HepG2 (cell line): ENCODE data around the gene TLE2. TPM values are rescaled to one million over a fixed set of nuclear protein-coding genes. Genes with fewer than 3 reads are reported as not detected.

Source experiments
- EZH2 ChIP-seq: conservative IDR thresholded peaks from 2 replicates; pipeline ENCODE4 v1.6.1; 2012; ENCODE audit warnings: mild to moderate bottlenecking, low read depth, low read length, moderate library complexity
- NFRKB ChIP-seq: fragments of 450-650 bp; IDR thresholded peaks from 2 replicates; pipeline ENCODE4 v1.6.1; 2017
- PAWR ChIP-seq: sonication (generic); formaldehyde crosslinking; IDR thresholded peaks from 2 replicates; pipeline ENCODE4 v1.4.0; 2020; ENCODE audit warnings: missing genetic modification reagents, mild to moderate bottlenecking, borderline replicate concordance
- PRMT3 ChIP-seq: sonication (generic); formaldehyde crosslinking; IDR thresholded peaks from 2 replicates; pipeline ENCODE4 v1.8.1; 2022; ENCODE audit warnings: low read depth, mild to moderate bottlenecking, moderate library complexity, missing genetic modification reagents, borderline replicate concordance
- RBFOX2 ChIP-seq: fragments of 200-400 bp; formaldehyde crosslinking; IDR thresholded peaks from 2 replicates; pipeline ENCODE4 v1.6.1; 2017; ENCODE audit warnings: low read depth, mild to moderate bottlenecking, low read length
- SRSF1 ChIP-seq: fragments of 200-400 bp; formaldehyde crosslinking; optimal IDR thresholded peaks from 2 replicates; pipeline ENCODE3; 2017; ENCODE audit warnings: mild to moderate bottlenecking, low read depth, low read length, moderate library complexity
- ZFP36L2 ChIP-seq: sonication (generic); formaldehyde crosslinking; IDR thresholded peaks from 2 replicates; pipeline ENCODE4 v1.4.0; 2020; ENCODE audit warnings: missing genetic modification reagents
- ZNF510 ChIP-seq: sonication (generic); formaldehyde crosslinking; IDR thresholded peaks from 2 replicates; pipeline ENCODE4 v1.4.0; 2020; ENCODE audit warnings: low read depth, mild to moderate bottlenecking, missing genetic modification reagents
- ZNF563 ChIP-seq: sonication (generic); formaldehyde crosslinking; IDR thresholded peaks from 2 replicates; pipeline ENCODE4 v1.8.0; 2022; ENCODE audit warnings: mild to moderate bottlenecking, moderate library complexity, missing genetic modification reagents
- ZNF720 ChIP-seq: sonication (generic); formaldehyde crosslinking; IDR thresholded peaks from 2 replicates; pipeline ENCODE4 v1.4.0; 2020; ENCODE audit warnings: missing genetic modification reagents
- ZNF746 ChIP-seq: sonication (generic); formaldehyde crosslinking; IDR thresholded peaks from 2 replicates; pipeline ENCODE4 v1.8.0; 2022; ENCODE audit warnings: mild to moderate bottlenecking, missing genetic modification reagents
- ZNF850 ChIP-seq: sonication (generic); formaldehyde crosslinking; conservative IDR thresholded peaks from 2 replicates; pipeline ENCODE4 v1.9.0; 2021; ENCODE audit warnings: mild to moderate bottlenecking, missing genetic modification reagents
- polyA plus RNA-seq, 8 experiments: library from polyadenylated mRNA; depleted of rRNA in 3 of 8; stranded (reverse) in 7 of 8; unstranded in 1 of 8; fragments of >200 nt; fragmentation: Illumina TruSeq in 4 of 8; extraction: Trizol in 4 of 8; gene quantifications; 2 replicates each; pipeline versions ENCODE4 v1.2.1 to v1.2.3, GENCODE V29; 2011 to 2016; ENCODE audit warnings: low read depth in 4 of 8, missing spikeins in 1 of 8, mixed read lengths in 1 of 8; ENCODE audit not compliant: insufficient read depth in 1 of 8
- total RNA-seq, 5 experiments: library from RNA; depleted of rRNA; stranded (reverse); fragments of >200 nt; fragmentation: Illumina TruSeq; extraction: Trizol; gene quantifications; 2 replicates each; pipeline ENCODE4 v1.2.3, GENCODE V29; 2016; ENCODE audit warnings: low read depth in 1 of 5
- TF ChIP-seq, protein P1 (sequence below), 2 experiments: sonication (generic) in 1 of 2; formaldehyde crosslinking in 1 of 2; IDR thresholded peaks; 2 replicates each; pipeline versions ENCODE4 v1.4.0 to v1.6.1; 2016 to 2020; ENCODE audit warnings: borderline replicate concordance in 1 of 2, low read depth in 1 of 2, mild to moderate bottlenecking in 1 of 2, missing genetic modification reagents in 1 of 2
- TF ChIP-seq, protein P2 (sequence below): IDR thresholded peaks from 2 replicates; pipeline ENCODE4 v1.6.1; 2016
- TF ChIP-seq, protein P3 (sequence below): sonication (generic); formaldehyde crosslinking; IDR thresholded peaks from 2 replicates; pipeline ENCODE4 v1.4.0; 2020; ENCODE audit warnings: mild to moderate bottlenecking, missing genetic modification reagents

TLE2 gene
- total and polyA plus RNA-seq, 2 of the 13 experiments (the other 11 are each of a cell fraction or from before 2014, with no cell fraction given), result 0.07 to 0.81 TPM

DNA sequence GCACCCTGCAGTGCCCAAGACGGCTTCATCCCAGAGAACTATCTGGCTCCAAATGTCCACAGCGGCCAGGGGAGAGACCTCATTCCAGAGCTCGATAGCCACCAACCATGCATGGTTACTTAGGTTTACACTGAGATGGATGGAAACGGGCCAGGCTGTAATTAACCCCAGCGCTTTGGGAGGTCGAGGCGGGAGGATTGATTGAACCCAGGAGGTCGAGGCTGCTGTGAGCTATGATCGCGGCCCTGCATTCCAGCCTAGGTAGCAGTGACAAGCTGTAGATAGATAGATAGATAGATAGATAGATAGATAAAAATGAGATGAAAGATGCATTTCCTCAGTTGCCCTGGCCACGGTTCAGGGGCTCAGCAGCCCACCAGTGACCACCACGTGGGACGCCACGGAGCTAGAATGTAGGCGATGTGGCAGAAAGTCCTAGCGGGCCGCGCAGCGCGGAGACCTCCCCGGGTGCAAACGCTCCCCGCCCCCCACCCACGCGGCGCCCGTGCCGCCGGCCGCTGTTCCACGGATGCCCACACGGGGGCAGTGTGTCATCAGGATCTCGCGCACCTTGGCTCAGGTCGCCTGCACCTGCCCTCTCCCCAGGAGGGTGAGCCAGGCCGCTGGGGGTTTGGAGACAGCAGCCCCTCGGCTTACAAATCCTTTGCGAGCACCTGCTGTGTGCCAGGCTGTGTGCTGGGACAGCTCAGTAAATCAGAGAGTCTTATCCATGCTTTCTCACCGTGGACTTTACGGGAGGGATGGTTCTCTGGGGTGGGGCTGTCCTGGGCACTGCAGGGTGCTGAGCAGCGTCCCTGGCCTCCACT, 46.7 kb upstream of the TLE2 start (continued):
- TF ChIP-seq, protein P1, sequence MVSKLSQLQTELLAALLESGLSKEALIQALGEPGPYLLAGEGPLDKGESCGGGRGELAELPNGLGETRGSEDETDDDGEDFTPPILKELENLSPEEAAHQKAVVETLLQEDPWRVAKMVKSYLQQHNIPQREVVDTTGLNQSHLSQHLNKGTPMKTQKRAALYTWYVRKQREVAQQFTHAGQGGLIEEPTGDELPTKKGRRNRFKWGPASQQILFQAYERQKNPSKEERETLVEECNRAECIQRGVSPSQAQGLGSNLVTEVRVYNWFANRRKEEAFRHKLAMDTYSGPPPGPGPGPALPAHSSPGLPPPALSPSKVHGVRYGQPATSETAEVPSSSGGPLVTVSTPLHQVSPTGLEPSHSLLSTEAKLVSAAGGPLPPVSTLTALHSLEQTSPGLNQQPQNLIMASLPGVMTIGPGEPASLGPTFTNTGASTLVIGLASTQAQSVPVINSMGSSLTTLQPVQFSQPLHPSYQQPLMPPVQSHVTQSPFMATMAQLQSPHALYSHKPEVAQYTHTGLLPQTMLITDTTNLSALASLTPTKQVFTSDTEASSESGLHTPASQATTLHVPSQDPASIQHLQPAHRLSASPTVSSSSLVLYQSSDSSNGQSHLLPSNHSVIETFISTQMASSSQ (IDR thresholded peaks at IDR 0.05; ENCODE audit: low read depth), result no peak
- TF ChIP-seq, protein P1 (CRISPR knock-in tag; IDR thresholded peaks at IDR 0.05; ENCODE audit: borderline replicate concordance), result no peak
- TF ChIP-seq ZNF850, result no peak
- no peak for TF ChIP-seq ZNF746 (CRISPR knock-in tag)
- no peak for TF ChIP-seq ZFP36L2 (CRISPR knock-in tag)
- TF ChIP-seq PRMT3 (CRISPR knock-in tag), result no peak
- TF ChIP-seq, protein P2, sequence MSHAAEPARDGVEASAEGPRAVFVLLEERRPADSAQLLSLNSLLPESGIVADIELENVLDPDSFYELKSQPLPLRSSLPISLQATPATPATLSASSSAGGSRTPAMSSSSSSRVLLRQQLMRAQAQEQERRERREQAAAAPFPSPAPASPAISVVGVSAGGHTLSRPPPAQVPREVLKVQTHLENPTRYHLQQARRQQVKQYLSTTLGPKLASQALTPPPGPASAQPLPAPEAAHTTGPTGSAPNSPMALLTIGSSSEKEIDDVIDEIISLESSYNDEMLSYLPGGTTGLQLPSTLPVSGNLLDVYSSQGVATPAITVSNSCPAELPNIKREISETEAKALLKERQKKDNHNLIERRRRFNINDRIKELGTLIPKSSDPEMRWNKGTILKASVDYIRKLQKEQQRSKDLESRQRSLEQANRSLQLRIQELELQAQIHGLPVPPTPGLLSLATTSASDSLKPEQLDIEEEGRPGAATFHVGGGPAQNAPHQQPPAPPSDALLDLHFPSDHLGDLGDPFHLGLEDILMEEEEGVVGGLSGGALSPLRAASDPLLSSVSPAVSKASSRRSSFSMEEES (CRISPR knock-in tag), result no peak
- no peak for TF ChIP-seq NFRKB
- TF ChIP-seq, protein P3, sequence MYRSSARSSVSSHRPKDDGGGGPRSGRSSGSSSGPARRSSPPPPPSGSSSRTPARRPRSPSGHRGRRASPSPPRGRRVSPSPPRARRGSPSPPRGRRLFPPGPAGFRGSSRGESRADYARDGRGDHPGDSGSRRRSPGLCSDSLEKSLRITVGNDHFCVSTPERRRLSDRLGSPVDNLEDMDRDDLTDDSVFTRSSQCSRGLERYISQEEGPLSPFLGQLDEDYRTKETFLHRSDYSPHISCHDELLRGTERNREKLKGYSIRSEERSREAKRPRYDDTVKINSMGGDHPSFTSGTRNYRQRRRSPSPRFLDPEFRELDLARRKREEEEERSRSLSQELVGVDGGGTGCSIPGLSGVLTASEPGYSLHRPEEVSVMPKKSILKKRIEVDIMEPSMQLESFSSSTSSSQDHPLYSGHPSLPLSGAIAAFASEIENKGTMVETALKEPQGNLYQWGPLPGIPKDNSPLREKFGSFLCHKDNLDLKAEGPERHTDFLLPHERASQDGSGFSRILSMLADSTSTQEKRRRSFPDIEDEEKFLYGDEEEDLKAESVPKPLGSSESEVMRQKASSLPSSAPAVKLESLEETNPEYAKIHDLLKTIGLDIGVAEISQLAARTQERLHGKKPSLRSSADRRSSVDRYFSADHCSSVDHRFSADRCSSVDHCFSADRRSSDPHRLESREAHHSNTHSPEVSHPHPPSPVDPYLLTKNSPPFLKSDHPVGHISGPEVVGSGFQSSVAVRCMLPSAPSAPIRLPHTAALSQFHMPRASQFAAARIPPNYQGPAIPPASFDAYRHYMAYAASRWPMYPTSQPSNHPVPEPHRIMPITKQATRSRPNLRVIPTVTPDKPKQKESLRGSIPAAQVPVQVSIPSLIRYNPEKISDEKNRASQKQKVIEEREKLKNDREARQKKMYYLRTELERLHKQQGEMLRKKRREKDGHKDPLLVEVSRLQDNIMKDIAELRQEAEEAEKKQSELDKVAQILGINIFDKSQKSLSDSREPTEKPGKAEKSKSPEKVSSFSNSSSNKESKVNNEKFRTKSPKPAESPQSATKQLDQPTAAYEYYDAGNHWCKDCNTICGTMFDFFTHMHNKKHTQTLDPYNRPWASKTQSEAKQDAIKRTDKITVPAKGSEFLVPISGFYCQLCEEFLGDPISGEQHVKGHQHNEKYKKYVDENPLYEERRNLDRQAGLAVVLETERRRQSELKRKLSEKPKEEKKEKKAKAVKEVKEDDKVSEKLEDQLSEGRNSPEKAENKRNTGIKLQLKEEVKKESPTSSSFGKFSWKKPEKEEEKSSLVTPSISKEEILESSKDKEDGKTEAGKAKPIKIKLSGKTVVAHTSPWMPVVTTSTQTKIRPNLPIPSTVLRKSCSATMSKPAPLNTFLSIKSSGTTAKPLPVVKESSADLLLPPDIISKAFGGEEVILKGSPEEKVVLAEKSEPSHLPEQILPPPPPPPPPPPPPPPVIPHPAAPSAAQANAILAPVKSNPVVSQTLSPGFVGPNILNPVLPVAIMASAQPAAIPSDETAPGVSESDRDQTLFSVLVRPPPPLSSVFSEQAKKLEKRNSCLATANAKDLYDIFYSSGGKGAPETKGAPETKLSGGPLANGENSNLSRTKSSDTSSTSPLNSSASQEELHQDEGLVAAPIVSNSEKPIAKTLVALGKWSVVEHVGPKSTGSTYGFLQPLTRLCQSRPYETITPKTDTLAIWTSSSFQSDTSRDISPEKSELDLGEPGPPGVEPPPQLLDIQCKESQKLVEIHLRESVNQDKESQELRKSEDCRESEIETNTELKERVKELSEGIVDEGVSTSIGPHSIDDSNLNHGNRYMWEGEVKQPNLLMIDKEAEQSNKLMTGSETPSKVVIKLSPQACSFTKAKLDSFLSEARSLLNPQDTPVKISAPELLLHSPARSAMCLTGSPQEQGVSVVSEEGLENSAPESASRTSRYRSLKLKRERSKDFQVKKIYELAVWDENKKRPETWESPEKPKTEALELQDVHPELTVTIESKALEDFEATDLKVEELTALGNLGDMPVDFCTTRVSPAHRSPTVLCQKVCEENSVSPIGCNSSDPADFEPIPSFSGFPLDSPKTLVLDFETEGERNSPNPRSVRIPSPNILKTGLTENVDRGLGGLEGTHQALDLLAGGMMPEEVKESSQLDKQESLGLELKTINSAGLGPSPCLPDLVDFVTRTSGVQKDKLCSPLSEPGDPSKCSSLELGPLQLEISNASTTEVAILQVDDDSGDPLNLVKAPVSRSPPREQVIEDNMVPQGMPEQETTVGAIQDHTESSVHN (CRISPR knock-in tag), result no peak
- no peak for TF ChIP-seq ZNF510
- no peak for TF ChIP-seq PAWR
- TF ChIP-seq SRSF1, result no peak
- no peak for TF ChIP-seq ZNF720 (CRISPR knock-in tag)
- TF ChIP-seq EZH2, result no peak
- TF ChIP-seq RBFOX2, result no peak
- TF ChIP-seq ZNF563 (CRISPR knock-in tag), result no peak
